Measurements from ENCODE around the gene ZNF789. TPM values are rescaled to one million over a fixed set of nuclear protein-coding genes. Genes with fewer than 3 reads are reported as not detected.
A peak's percentile ranks its signal among the peaks of the same experiment; 100 is the strongest.

The ZNF789 gene
- total and polyA plus RNA-seq, 9 of the 15 experiments (the other 6 are each of a cell fraction or from before 2014, with no cell fraction given), result 6.1 to 57.0 (median 24.8) TPM

- TF ChIP-seq ZBTB40 (IDR thresholded peaks at IDR 0.05), result peak; percentile 69
- TF ChIP-seq ZBTB40 (CRISPR knock-in tag; IDR thresholded peaks at IDR 0.05), result no peak
- TF ChIP-seq HMG20A (CRISPR knock-in tag; conservative IDR thresholded peaks at IDR 0.05), result no peak
- TF ChIP-seq TEAD1 (CRISPR knock-in tag; IDR thresholded peaks at IDR 0.05), result peak in 1 of 2 experiments; percentile 75; a peak in 1 of 4 replicates
- TF ChIP-seq HSF4 (CRISPR knock-in tag; IDR thresholded peaks at IDR 0.05; ENCODE audit: borderline replicate concordance), result no peak
- TF ChIP-seq ELK1 (CRISPR knock-in tag; IDR thresholded peaks at IDR 0.05), result no peak
- TF ChIP-seq RBM25 (IDR thresholded peaks at IDR 0.05; ENCODE audit: low read depth, low read length, severe bottlenecking), result peak; percentile 84
- TF ChIP-seq SOX6 (IDR thresholded peaks at IDR 0.05), result peak; percentile 76
- no peak for TF ChIP-seq ZNF354B (CRISPR knock-in tag; IDR thresholded peaks at IDR 0.05)
- no peak for TF ChIP-seq PYGO2 (tag; IDR thresholded peaks at IDR 0.05)
- no peak for TF ChIP-seq E2F8 (IDR thresholded peaks at IDR 0.05; ENCODE audit: low read depth, partially characterized antibody)
- TF ChIP-seq ARNT (IDR thresholded peaks at IDR 0.05), result peak in 1 of 2 experiments; percentile 70; a peak in 2 of 4 replicates
These were observed 58.7 kb downstream of the ZNF789 start (continued) for GRCh38 chr7:99531354-99531765.

All from K562 (cell line).